ENCODE results near the gene ERC2.

ERC2 gene

GRCh38 chr3:55826731-55827496 lies 641.4 kb downstream of the ERC2 start:
- Histone ChIP-seq H3K4me3 (ENCODE audit: low read length) (no peak overlapping the region), H3K36me3 (ENCODE audit: insufficient read depth, low read depth, low read length) (no peaks in the 10 kb centered on the region)

DNA sequence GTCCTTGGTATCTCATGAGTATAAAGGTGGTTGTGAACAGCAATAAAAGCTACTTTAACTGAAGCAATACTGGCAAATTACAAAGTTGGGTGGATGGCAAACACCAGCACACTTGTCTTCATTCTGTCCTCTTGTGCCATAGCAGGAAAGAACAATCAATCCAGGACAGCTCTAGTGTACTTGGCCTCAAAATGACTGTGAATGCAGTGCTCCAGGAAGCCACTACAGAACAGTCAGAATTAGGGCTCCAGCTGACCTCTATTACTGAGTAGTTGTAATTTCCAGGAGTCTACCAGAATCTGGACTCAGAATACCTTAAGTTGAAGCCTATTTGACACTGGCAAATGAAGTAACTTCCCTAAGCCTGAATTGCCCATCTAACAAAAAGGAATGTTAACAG lies 642.2 kb downstream of the ERC2 start:
- Histone ChIP-seq H3K4me1 (ENCODE audit: insufficient read depth, low read length) (no peaks in the 10 kb centered on the region), H3K27ac (ENCODE audit: low read length) (no peak overlapping the region), H3K36me3 (ENCODE audit: insufficient read depth, low read depth, low read length) (no peaks in the 10 kb centered on the region), H3K4me3 (ENCODE audit: low read length) (no peak overlapping the region), H3K9me3 (ENCODE audit: insufficient read depth, low read depth, low read length) (no peaks in the 10 kb centered on the region), H3K27me3 (ENCODE audit: insufficient read depth, low read length) (no peaks in the 10 kb centered on the region), H3K9ac (ENCODE audit: low read depth, low read length) (no peak overlapping the region)

More at GRCh38 chr3:55826731-55827496, 641.4 kb downstream of the ERC2 start:
- no peaks in the 10 kb centered on the region for H3K27me3 ChIP-seq (ENCODE audit: insufficient read depth, low read length)
- H3K9me3 ChIP-seq (ENCODE audit: insufficient read depth, low read depth, low read length), result no peaks in the 10 kb centered on the region
- H3K4me1 ChIP-seq (ENCODE audit: insufficient read depth, low read length), result no peaks in the 10 kb centered on the region
- H3K27ac ChIP-seq (ENCODE audit: low read length), result no peak overlapping the region
- no peak overlapping the region for H3K9ac ChIP-seq (ENCODE audit: low read depth, low read length)

DNA sequence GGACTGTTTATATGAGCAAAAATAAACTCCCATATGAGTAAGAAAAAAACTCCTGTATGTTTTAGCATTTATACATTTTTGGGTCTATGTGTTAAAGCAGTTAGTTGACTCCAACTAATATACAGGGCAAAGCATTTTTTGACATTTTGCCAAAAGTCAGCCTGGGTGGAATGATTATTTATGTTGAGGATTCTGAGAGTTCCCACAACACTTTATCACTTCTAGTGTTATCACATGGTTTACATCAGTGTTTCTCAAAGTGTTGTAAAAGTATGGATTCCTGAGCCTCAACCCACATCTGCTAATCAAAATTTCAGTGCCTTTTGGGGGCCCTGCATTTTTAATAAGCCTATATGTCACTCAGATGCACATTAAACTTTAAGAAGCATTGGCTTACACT lies 643.9 kb downstream of the ERC2 start:
- Histone ChIP-seq H3K9me3 (ENCODE audit: insufficient read depth, low read depth, low read length) (no peaks in the 10 kb centered on the region), H3K9ac (ENCODE audit: low read depth, low read length) (no peak overlapping the region), H3K36me3 (ENCODE audit: insufficient read depth, low read depth, low read length) (no peaks in the 10 kb centered on the region), H3K4me1 (ENCODE audit: insufficient read depth, low read length) (no peaks in the 10 kb centered on the region), H3K27me3 (ENCODE audit: insufficient read depth, low read length) (no peaks in the 10 kb centered on the region), H3K27ac (ENCODE audit: low read length) (no peak overlapping the region), H3K4me3 (ENCODE audit: low read length) (no peak overlapping the region)

DNA sequence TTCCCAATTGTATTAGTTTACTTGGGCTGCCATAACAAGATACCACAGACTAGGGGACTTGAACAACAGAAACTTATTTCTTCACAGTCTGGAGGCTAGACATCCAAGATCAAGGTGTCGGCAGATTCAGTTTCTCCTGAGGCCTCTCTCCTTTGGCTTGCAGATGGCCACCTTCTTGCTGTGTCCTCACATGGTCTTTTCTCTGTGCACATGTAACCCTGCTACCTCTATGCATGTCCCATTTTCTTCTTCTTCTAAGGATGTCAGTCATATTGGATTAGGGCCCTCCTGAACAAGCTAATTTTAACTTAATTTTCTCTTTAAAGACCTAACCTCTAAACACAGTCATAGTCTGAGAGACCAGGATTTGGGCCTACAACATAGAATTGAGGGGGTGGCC lies 644.4 kb downstream of the ERC2 start:
- Histone ChIP-seq H3K9ac (ENCODE audit: low read depth, low read length) (no peak overlapping the region), H3K4me1 (ENCODE audit: insufficient read depth, low read length) (no peaks in the 10 kb centered on the region), H3K4me3 (ENCODE audit: low read length) (no peak overlapping the region), H3K36me3 (ENCODE audit: insufficient read depth, low read depth, low read length) (no peaks in the 10 kb centered on the region), H3K9me3 (ENCODE audit: insufficient read depth, low read depth, low read length) (no peaks in the 10 kb centered on the region), H3K27ac (ENCODE audit: low read length) (no peak overlapping the region), H3K27me3 (ENCODE audit: insufficient read depth, low read length) (no peaks in the 10 kb centered on the region)

GRCh38 chr3:55823001-55823400 lies 645.3 kb downstream of the ERC2 start:
- Histone ChIP-seq H3K4me1 (ENCODE audit: insufficient read depth, low read length) (no peaks in the 10 kb centered on the region), H3K9me3 (ENCODE audit: insufficient read depth, low read depth, low read length) (no peaks in the 10 kb centered on the region), H3K27ac (ENCODE audit: low read length) (no peak overlapping the region), H3K36me3 (ENCODE audit: insufficient read depth, low read depth, low read length) (no peaks in the 10 kb centered on the region), H3K27me3 (ENCODE audit: insufficient read depth, low read length) (no peaks in the 10 kb centered on the region), H3K9ac (ENCODE audit: low read depth, low read length) (no peak overlapping the region), H3K4me3 (ENCODE audit: low read length) (no peak overlapping the region)

GRCh38 chr3:55819005-55819404 lies 649.3 kb downstream of the ERC2 start:
- Histone ChIP-seq H3K4me3 (ENCODE audit: low read length) (no peak overlapping the region), H3K4me1 (ENCODE audit: insufficient read depth, low read length) (no peaks in the 10 kb centered on the region), H3K9ac (ENCODE audit: low read depth, low read length) (no peak overlapping the region), H3K36me3 (ENCODE audit: insufficient read depth, low read depth, low read length) (no peaks in the 10 kb centered on the region), H3K27ac (ENCODE audit: low read length) (no peak overlapping the region), H3K27me3 (ENCODE audit: insufficient read depth, low read length) (no peaks in the 10 kb centered on the region), H3K9me3 (ENCODE audit: insufficient read depth, low read depth, low read length) (no peaks in the 10 kb centered on the region)

DNA sequence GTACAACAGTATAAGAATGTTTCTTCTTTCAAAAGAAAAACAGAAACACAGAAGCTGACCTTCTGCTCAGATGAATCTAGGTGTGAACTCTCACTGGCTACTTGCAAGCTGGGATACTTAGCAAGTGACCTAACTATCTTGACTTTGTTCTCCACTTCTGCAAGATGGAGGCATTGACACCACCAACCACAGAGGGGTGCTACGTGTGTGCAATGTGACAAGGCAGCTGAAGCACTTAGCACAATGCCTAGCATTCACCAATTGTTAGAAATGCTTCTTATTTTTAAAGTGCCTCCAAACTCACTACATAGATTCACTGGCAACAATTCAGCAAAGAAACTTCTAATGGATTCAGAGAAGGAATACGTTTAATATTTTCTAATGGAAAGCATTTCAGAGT lies 649.8 kb downstream of the ERC2 start:
- H3K36me3 ChIP-seq (ENCODE audit: insufficient read depth, low read depth, low read length), result no peaks in the 10 kb centered on the region

DNA sequence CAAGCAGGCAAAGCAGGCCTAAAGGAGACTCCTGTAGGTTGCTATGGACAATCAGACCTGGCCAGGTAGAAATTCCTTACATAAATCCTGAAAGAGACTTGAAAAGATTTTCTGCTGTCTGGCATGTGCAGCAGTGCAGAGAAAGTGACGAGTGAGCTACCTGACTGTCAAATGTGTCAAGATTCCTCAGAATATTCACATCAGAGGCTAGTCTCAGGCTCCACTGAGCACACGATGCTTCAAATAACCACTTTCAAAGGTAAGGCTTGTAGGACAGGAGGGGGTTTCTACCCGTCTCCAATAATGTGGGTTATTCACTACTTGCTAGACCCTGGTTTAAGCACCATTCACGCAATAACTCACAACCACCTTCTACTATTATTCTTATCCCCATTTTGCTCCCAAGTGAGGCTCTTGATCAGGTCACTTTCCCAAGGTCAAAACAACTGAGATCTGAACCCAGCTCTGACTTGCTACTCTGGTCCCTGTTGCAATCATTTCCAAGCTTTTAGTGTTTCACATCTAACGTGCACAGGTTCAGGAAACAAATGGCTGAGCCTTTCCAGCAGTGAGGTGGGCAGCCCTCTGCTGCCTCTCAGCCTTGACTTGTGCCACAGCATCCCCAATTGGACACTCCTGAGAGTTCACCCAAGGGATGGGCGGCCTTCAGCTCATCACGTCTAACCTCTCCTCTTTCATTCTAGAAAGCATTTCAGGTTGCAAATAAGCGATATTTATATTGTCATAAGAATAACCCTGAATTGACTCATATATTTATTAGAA lies 651.3 kb downstream of the ERC2 start:
- no peak overlapping the region for H3K4me3 ChIP-seq (ENCODE audit: low read length)
- H3K9me3 ChIP-seq (ENCODE audit: insufficient read depth, low read depth, low read length), result no peaks in the 10 kb centered on the region
- H3K36me3 ChIP-seq (ENCODE audit: insufficient read depth, low read depth, low read length), result no peaks in the 10 kb centered on the region
- H3K27ac ChIP-seq (ENCODE audit: low read length), result no peak overlapping the region
- no peak overlapping the region for H3K9ac ChIP-seq (ENCODE audit: low read depth, low read length)
- H3K27me3 ChIP-seq (ENCODE audit: insufficient read depth, low read length), result no peaks in the 10 kb centered on the region
- H3K4me1 ChIP-seq (ENCODE audit: insufficient read depth, low read length), result no peaks in the 10 kb centered on the region

More for the DNA sequence above, 649.8 kb downstream of the ERC2 start:
- no peak overlapping the region for H3K27ac ChIP-seq (ENCODE audit: low read length)
- H3K4me1 ChIP-seq (ENCODE audit: insufficient read depth, low read length), result no peaks in the 10 kb centered on the region
- no peaks in the 10 kb centered on the region for H3K9me3 ChIP-seq (ENCODE audit: insufficient read depth, low read depth, low read length)
- no peak overlapping the region for H3K9ac ChIP-seq (ENCODE audit: low read depth, low read length)
- H3K4me3 ChIP-seq (ENCODE audit: low read length), result no peak overlapping the region
- no peaks in the 10 kb centered on the region for H3K27me3 ChIP-seq (ENCODE audit: insufficient read depth, low read length)

DNA sequence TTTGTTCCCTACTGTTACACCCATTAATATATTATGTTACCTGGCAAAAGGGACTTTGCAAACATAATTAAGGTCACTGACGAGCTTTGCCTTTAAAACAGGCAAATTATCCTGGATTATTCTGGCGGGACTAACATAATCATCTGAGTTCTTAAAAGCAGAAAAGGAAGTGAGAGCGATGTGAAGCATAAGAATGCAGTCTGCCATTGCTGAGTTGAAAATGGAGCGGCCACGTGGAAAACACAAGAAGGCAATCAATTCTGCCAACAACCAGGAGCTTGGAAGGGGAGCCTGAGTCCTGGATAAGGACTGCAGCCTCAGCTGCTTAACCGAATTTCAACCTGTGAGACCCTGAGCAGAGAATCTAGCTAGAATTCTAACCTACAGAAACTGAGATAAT lies 653.0 kb downstream of the ERC2 start:
- Histone ChIP-seq H3K4me1 (ENCODE audit: insufficient read depth, low read length) (no peaks in the 10 kb centered on the region), H3K27ac (ENCODE audit: low read length) (no peak overlapping the region), H3K9ac (ENCODE audit: low read depth, low read length) (no peak overlapping the region), H3K36me3 (ENCODE audit: insufficient read depth, low read depth, low read length) (no peaks in the 10 kb centered on the region), H3K27me3 (ENCODE audit: insufficient read depth, low read length) (no peaks in the 10 kb centered on the region), H3K4me3 (ENCODE audit: low read length) (no peak overlapping the region), H3K9me3 (ENCODE audit: insufficient read depth, low read depth, low read length) (no peaks in the 10 kb centered on the region)

- Histone ChIP-seq H3K4me1 (ENCODE audit: insufficient read depth, low read length) (no peaks in the 10 kb centered on the region), H3K9me3 (ENCODE audit: insufficient read depth, low read depth, low read length) (no peaks in the 10 kb centered on the region), H3K9ac (ENCODE audit: low read depth, low read length) (no peak overlapping the region), H3K36me3 (ENCODE audit: insufficient read depth, low read depth, low read length) (no peaks in the 10 kb centered on the region), H3K27me3 (ENCODE audit: insufficient read depth, low read length) (no peaks in the 10 kb centered on the region), H3K27ac (ENCODE audit: low read length) (no peak overlapping the region), H3K4me3 (ENCODE audit: low read length) (no peak overlapping the region)
These were observed 654.8 kb downstream of the ERC2 start for GRCh38 chr3:55813268-55814097.

- H3K9me3 ChIP-seq (ENCODE audit: insufficient read depth, low read depth, low read length), result no peaks in the 10 kb centered on the region
- no peak overlapping the region for H3K4me3 ChIP-seq (ENCODE audit: low read length)
- no peaks in the 10 kb centered on the region for H3K27me3 ChIP-seq (ENCODE audit: insufficient read depth, low read length)
- no peaks in the 10 kb centered on the region for H3K36me3 ChIP-seq (ENCODE audit: insufficient read depth, low read depth, low read length)
- H3K4me1 ChIP-seq (ENCODE audit: insufficient read depth, low read length), result no peaks in the 10 kb centered on the region
- no peak overlapping the region for H3K9ac ChIP-seq (ENCODE audit: low read depth, low read length)
- H3K27ac ChIP-seq (ENCODE audit: low read length), result no peak overlapping the region
These were observed 655.8 kb downstream of the ERC2 start for GRCh38 chr3:55812394-55813013.

All from iPS-20b (cell line).